CD4-positive, alpha-beta T cell treated with Interleukin-17A for 1 hour (primary cell): ENCODE measurements around the gene CRAT.

Experiments used
- DNase-seq: peaks from one replicate; pipeline ENCODE4 v3.0.0-alpha.2; 2020

The CRAT gene

GRCh38 chr9:129108805-129109536, 1.6 kb downstream of the CRAT start:
- no peak for DNase-seq

GRCh38 chr9:129108083-129108804, 2.3 kb downstream of the CRAT start:
- no peak for DNase-seq

DNA sequence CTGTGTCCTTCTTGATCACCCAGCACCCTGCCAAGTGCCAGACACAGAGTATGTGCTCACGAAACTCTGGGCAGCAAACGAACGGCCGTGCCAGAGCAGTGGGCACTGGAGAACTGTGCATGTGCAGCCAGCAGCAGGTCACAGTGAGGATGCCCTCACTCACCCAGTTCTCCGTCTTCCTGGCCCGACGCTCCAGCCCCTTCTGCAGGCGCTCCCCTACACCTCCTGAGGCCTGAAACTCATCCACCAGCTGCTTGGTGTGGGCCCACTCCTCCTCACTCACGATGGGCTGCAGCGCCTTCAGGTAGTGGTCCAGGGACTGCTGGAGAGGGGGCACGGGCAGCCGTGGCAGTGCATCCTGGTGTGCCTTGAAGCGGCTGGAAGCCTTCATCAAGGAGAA, 2.9 kb downstream of the CRAT start:
- no peak for DNase-seq

- no peak for DNase-seq
Observed at GRCh38 chr9:129105857-129106694, 4.5 kb downstream of the CRAT start.

GRCh38 chr9:129104051-129104450, 6.5 kb downstream of the CRAT start:
- no peak for DNase-seq

DNA sequence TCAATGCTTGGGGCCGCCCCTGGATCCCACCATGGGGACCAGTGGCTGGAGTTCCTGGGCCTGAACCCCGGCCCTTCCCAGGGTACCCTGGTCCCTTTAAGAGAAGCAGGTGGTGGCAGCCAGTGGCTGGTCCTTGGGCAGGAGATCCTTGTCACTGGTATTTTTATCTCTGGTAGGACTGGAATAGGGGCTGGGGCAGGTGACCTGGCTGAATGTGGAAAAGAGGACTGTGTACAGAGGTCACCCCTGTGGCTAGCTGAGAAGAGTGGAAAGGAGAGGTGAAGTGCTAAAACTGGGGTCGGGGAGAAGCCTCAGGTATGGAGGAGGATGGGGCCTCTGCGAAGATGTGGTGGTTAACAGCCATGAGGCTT, 7.0 kb downstream of the CRAT start:
- DNase-seq = no peak

DNA sequence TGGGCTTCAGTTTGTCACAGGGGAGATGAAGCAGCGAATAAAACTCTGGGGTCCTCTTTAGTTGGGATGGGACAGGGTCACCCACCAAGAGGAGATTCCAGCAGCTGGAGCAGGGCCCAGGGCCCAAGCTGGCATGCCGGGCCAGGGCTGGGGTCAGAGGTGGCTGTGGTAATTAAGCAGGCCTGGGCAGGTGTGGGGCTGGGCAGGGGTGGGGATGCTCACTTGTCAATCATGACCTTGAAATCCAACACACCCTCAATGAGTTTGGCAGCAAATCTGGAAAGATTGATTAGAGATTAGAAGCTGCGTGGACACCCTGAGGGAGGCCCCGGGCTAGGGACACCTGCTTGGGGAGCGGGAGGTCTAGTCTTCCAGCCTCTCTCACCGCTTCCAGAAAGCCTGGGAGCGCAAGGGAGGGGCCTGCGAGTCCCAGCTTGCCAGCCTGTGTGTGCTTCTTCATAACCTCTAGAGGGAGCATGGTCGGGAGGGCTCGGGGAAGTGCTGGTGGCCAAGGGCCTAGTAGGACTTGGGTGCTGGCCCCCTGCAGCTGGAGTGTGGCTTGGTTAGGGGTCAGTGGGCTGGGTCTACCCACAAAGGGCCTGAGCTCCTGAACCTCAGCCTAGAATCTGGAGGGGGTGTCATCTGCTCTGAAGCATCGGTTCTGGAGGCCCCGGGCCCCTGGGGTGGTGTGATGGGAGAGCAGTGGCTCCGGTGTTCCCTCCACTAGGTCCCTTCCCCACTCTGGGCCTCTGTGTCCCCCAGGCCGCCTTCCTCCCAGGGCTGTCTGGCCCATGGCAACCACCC, 7.6 kb downstream of the CRAT start:
- DNase-seq = peak; percentile 9

DNA sequence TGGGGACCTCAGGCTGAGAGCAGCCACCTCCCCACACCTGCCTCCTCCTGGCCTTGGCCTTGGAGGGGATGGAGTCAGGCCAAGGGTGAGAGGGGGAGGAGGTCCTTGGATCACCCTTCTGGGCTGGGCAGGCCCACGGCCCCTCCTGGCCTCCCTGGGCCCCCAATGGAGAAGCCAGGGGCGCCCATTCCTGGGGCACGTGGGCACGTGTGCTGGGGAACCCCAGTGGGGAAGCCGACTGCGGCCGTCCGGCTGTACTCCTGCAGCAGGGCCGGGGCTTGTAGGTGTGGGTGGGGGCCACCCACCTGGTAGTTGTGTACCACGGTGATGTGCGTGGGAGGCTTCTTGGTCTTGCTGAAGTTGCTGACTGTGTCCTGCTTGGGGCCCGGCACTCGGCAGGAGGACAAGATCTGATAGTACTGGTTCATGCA, 8.5 kb downstream of the CRAT start:
- DNase-seq = no peak

DNA sequence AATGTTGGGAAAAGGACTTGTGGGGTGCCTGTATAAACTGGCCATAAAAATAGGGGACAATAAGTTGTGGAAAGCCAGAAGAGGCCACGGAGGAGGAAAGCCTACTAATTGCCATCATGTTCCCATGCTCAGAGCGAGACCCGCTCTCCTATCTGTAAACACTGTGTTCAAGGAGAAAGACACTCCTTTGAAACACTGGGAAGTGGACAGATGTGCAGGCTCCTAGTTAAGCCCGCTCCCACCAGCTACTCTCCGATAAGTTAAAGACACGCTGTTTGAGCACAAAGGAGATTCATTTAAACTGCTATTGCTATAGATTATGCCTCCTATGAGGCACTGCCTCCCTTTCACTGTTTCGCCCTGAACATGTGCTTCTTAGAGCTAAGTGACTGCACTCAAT, 9.3 kb downstream of the CRAT start:
- DNase-seq = no peak

DNA sequence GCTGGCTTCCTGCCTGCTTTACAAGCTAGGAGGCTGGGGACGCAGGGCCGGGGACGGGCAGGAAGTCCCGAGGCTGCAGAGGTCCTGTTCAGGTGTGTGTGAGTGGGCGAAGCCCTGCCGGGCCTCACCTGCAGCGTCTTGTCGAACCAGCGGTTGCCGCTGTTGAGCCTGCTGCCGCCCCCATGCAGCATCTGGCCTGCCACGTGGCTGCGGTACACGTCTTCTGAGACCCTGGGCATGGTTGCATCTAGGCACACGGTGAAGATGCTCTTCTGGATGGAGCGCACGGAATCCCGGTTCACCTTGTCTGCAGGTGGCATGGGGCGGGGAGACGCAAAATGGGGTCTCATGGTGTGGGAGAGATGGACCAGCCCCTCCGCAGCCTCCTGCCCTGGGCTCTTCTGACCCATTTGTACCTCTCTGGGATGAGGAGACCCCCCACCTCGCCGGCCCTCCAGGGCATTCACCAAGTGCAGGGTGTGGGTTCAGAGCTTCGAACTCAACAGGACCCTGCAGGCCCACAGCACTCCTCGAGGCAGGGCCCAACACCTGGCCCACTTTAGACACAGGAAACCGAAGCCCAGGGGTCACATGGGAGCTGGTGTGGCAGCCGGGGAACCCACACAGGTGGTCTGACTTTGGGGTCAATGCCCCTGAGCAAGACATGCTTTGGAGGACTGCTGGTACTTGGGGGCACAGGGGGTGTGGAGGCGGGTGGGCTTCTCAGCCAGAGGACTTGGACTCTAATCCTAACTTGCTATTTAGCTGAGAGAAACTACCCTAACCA, 10.0 kb downstream of the CRAT start:
- no peak for DNase-seq

DNA sequence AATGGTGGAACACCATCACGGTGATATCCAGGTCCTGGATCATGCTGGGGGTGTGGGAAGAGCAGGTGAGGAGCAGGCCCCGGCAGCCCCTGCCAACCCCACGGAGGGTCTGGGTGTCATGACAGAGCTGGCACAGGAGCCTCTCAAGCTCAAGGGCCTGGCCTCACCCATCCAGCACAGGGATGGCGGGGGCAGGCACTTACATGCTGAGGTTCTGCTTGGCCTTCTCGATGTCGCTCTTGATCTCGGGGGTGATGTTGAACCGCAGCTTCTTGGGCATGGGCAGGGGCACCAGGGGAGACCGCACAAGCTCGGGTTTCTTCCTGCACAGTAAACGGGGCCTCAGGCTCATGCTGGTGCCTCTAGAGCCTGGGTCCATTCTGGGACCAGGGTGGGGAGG, 12.3 kb downstream of the CRAT start:
- DNase-seq = no peak

DNA sequence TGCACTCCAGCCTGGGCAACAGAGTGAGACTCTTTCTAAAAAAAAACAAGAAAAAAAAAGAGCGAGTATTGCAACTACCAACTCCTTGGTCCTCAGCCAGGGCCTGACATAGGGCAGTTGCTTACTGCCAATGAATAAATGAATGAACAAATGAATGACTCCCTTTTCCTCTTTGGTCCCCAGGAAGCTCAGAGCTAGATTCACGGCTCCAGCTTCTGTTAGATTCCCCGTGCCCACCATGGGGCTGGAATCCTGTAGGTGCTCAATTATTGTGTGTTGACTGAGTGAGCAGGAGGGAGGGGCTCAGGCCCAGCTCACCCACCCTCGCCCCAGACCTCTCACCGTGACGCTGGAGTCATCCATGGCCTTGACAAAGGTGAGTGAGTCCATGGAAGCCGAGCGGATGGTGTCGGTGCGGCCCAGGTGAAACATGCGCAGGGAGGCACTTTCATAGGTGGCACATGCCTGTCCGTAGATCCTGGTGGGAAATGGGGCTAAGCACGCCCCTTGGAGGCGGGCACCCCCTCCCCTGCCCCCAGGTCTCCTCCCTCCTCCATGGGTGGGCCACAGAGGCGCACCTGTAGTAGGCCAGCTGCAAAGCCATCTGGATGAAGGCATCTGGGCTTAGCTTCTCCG, 12.8 kb downstream of the CRAT start:
- no peak for DNase-seq

DNA sequence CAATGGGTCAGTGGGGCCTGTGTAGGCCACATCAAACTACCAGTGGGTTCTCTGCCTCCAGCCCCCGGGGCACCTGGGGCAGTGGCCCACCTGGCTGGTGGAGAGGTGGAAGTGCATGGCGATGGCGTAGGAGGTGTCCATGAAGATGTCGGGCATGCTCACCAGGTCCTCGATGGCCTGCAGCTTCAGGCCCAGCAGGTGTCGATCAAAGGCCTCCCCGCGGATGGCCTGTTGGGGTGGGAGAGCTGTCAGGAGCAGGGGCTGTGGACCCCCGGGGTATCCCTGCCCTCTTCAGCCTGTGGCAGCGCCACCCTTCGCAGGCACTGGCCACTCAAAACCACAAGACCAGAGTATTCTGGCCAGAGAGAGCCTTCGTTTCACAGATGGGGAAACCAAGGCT, 14.7 kb downstream of the CRAT start:
- DNase-seq = no peak

DNA sequence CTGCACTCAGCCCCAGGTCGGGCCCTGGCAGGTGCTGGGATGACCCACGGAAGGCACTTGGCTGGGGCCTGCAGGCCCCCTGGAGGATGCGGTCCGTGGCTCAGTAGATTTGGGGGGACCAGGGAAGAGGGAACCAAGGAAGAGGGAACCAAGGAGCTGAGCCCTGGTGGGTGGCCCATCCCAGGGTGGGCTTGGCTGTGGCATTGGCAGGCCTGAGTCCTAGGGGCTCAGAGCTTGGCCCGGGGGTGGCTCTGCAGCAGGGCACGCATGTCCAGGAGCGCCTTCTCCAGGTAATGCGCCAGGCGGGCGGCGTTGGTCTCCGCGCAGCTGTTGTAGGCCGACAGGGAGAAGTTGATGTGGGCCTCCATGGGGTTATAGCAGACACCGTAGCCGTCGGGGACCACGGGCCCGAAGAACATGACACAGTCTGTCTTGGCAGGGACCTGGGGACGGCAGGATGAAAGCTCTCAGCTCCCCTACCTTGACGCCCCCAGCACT, 15.4 kb downstream of the CRAT start:
- no peak for DNase-seq

GRCh38 chr9:129094387-129095169, 16.0 kb downstream of the CRAT start:
- DNase-seq = no peak

DNA sequence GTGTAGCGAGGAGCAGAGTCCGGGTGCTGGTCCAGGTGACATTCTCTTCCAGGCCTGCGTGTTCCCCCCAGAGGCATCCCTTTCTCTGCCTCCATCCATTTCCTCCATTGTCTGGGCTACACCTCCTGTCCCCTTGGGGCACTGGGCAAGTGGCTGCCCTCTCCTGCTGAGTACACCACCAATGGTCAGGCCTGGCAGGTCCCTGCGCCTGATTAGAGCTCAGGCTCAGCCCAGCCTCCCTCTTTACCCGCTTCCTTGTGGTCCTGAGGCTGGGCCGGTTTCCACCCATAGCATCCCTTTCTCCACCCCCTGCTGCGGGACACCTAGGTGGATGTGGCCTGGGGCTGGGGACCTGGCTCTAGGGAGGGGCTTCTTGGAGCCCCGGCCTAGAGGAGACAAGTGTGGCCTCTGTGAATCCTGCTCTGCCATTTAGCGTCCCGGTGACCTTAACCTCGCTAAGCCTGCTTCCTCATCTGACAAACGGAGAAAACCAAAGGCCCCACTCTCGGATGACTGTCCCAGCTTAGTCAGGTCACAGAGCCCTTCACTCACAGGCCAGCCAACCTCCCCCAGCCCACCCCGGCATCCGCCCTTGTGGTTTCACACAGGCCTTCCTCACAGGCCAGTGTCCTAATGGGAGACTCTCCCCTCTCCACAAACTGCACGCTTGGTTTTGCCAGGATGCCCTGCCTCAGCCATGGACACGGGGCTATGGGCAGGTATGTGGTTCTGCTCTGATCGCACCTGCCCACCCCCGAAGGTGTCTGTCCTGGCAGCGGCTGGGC, 16.8 kb downstream of the CRAT start:
- no peak for DNase-seq

DNA sequence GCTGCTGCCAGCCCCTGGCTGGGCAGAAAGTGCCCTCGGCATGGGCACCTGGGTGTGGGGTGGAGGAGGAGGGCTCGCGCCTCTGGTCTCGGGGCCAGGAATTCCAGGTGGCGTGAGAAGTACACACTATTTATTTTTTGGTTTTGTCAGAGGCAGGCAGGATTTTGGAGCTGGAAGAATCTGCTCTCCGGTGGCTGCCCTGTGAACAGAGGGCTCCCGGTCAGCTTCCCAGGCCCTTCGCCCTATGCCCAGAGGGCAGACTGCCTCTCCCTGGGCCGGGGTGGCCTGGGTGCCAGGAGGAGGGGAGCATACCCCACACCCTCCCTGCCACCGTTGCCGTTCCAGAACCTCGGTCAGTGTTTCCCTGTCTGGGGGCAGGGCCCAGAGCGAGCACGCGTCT, 21.3 kb downstream of the CRAT start:
- DNase-seq = no peak

GRCh38 chr9:129084087-129084486, 26.5 kb downstream of the CRAT start:
- no peak for DNase-seq

GRCh38 chr9:129081388-129081904, 29.1 kb downstream of the CRAT start:
- no peak for DNase-seq
